SK-N-SH treated with all-trans-retinoic acid at 6 μM for 48 hours (cell line): Measurements from ENCODE around the gene KRT84.

ENCODE experiments used
- ATAC-seq: fragments of 200-7000 bp; cut with Tn5 transposase; 3 replicates; pipeline ENCODE4 v1.9.1; 2020; ENCODE audit warnings: mild to moderate bottlenecking, moderate library complexity
- ARNTL ChIP-seq: fragments of 450-650 bp; formaldehyde crosslinking; IDR thresholded peaks from 2 replicates; pipeline ENCODE4 v1.5.0; 2020; ENCODE audit warnings: low read depth, mild to moderate bottlenecking, moderate library complexity, borderline replicate concordance
- BACH2 ChIP-seq: fragments of 250-450 bp; sonication (Bioruptor Pico); IDR thresholded peaks from 2 replicates; pipeline ENCODE4 v1.9.0; 2021; ENCODE audit warnings: mild to moderate bottlenecking, borderline replicate concordance
- CREB5 ChIP-seq: fragments of 250-450 bp; sonication (Bioruptor Pico); IDR thresholded peaks from 2 replicates; pipeline ENCODE4 v1.5.1; 2020; ENCODE audit warnings: low read depth, mild to moderate bottlenecking, moderate library complexity
- CSRNP3 ChIP-seq: fragments of 250-450 bp; sonication (Bioruptor Pico); IDR thresholded peaks from 2 replicates; pipeline ENCODE4 v1.5.1; 2021; ENCODE audit warnings: mild to moderate bottlenecking, moderate library complexity
- GLIS3 ChIP-seq: fragments of 250-450 bp; sonication (Bioruptor Pico); IDR thresholded peaks from 2 replicates; pipeline ENCODE4 v1.5.0; 2020; ENCODE audit warnings: mild to moderate bottlenecking, moderate library complexity
- ISL1 ChIP-seq: fragments of 250-450 bp; sonication (Bioruptor Pico); IDR thresholded peaks from 2 replicates; pipeline ENCODE4 v2.1.2; 2022; ENCODE audit warnings: mild to moderate bottlenecking, moderate library complexity
- PATZ1 ChIP-seq: fragments of 250-450 bp; sonication (Bioruptor Pico); IDR thresholded peaks from 2 replicates; pipeline ENCODE4 v1.8.0; 2020; ENCODE audit warnings: mild to moderate bottlenecking, moderate library complexity, borderline replicate concordance
- POU6F1 ChIP-seq: fragments of 250-450 bp; sonication (Bioruptor Pico); IDR thresholded peaks from 2 replicates; pipeline ENCODE4 v1.8.0; 2021; ENCODE audit warnings: low read depth, mild to moderate bottlenecking, moderate library complexity, borderline replicate concordance
- PPARA ChIP-seq: fragments of 250-450 bp; sonication (Bioruptor Pico); IDR thresholded peaks from 2 replicates; pipeline ENCODE4 v1.5.0; 2020; ENCODE audit warnings: mild to moderate bottlenecking, borderline replicate concordance
- RARB ChIP-seq: fragments of 250-450 bp; sonication (Bioruptor Pico); IDR thresholded peaks from 2 replicates; pipeline ENCODE4 v1.8.0; 2021; ENCODE audit warnings: mild to moderate bottlenecking, moderate library complexity
- SNAI2 ChIP-seq: fragments of 250-450 bp; sonication (Bioruptor Pico); IDR thresholded peaks from 2 replicates; pipeline ENCODE4 v1.5.0; 2020; ENCODE audit warnings: mild to moderate bottlenecking, moderate library complexity
- TCF4 ChIP-seq: fragments of 250-450 bp; sonication (Bioruptor Pico); IDR thresholded peaks from 2 replicates; pipeline ENCODE4 v1.8.0; 2021; ENCODE audit warnings: mild to moderate bottlenecking, moderate library complexity, borderline replicate concordance
- TOX ChIP-seq: fragments of 250-450 bp; sonication (Bioruptor Pico); IDR thresholded peaks from 2 replicates; pipeline ENCODE4 v1.8.0; 2021; ENCODE audit warnings: mild to moderate bottlenecking, moderate library complexity, borderline replicate concordance
- ZFP3 ChIP-seq: fragments of 250-450 bp; sonication (Bioruptor Pico); IDR thresholded peaks from 2 replicates; pipeline ENCODE4 v1.5.0; 2020; ENCODE audit warnings: mild to moderate bottlenecking, moderate library complexity
- ZFP30 ChIP-seq: fragments of 450-650 bp; formaldehyde crosslinking; IDR thresholded peaks from 2 replicates; pipeline ENCODE4 v1.5.0; 2022; ENCODE audit warnings: mild to moderate bottlenecking, moderate library complexity
- ZNF565 ChIP-seq: fragments of 450-650 bp; formaldehyde crosslinking; conservative IDR thresholded peaks from 2 replicates; pipeline ENCODE4 v1.5.0; 2020; ENCODE audit warnings: low read depth, mild to moderate bottlenecking, moderate library complexity
- ZNF70 ChIP-seq: fragments of 450-650 bp; formaldehyde crosslinking; IDR thresholded peaks from 2 replicates; pipeline ENCODE4 v1.5.0; 2020; ENCODE audit warnings: mild to moderate bottlenecking, moderate library complexity
- ZNF8 ChIP-seq: fragments of 450-650 bp; formaldehyde crosslinking; IDR thresholded peaks from 2 replicates; pipeline ENCODE4 v1.5.0; 2020; ENCODE audit warnings: mild to moderate bottlenecking, moderate library complexity

Gene KRT84

GRCh38 chr12:52378091-52378490, 7.4 kb downstream of the KRT84 start:
- no peak for TF ChIP-seq POU6F1
- TF ChIP-seq CREB5 (CRISPR knock-in tag) = no peak
- TF ChIP-seq PPARA (CRISPR knock-in tag) = no peak
- no peak for TF ChIP-seq TCF4 (CRISPR knock-in tag)
- TF ChIP-seq ZFP30 (CRISPR knock-in tag) = no peak
- no peak for TF ChIP-seq ZNF565 (CRISPR knock-in tag)
- no peak for TF ChIP-seq CSRNP3 (CRISPR knock-in tag)
- TF ChIP-seq ISL1 (CRISPR knock-in tag) = no peak
- TF ChIP-seq GLIS3 = no peak
- no peak for ATAC-seq

GRCh38 chr12:52377266-52377665, 8.2 kb downstream of the KRT84 start:
- no peak for TF ChIP-seq ARNTL (CRISPR knock-in tag)
- TF ChIP-seq TCF4 (CRISPR knock-in tag) = no peak
- no peak for TF ChIP-seq PPARA (CRISPR knock-in tag)
- no peak for ATAC-seq

GRCh38 chr12:52372216-52373154, 13.0 kb downstream of the KRT84 start:
- peak; percentile 96 for ATAC-seq
- no peak for TF ChIP-seq RARB (CRISPR knock-in tag)
- no peak for TF ChIP-seq PATZ1
- TF ChIP-seq CREB5 (CRISPR knock-in tag) = no peak
- no peak for TF ChIP-seq TOX (CRISPR knock-in tag)
- no peak for TF ChIP-seq ISL1 (CRISPR knock-in tag)
- no peak for TF ChIP-seq BACH2 (CRISPR knock-in tag)

DNA sequence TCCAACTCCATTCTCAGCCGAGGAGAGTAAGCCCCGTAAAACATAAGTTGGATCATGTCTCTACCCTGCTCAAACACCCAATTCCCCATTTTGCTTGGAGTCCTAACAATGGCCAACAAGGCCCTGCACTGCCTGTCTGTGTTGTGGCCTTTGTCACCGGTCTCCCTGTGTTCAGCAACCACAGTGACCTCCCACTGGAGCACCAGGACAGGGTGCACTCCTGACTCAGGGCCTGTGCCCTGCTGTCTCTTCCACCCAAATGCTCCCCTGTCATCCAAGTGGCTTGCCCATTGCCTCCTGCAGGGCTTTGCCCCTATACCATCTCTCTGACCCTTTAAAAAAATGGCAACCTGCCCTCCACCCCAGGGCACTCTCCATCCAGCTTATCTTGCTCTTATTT, 13.7 kb downstream of the KRT84 start:
- ATAC-seq = no peak
- TF ChIP-seq RARB (CRISPR knock-in tag) (no peak), ISL1 (CRISPR knock-in tag) (no peak), ZNF8 (CRISPR knock-in tag) (no peak), ZNF70 (CRISPR knock-in tag) (no peak), ZFP3 (CRISPR knock-in tag) (no peak), ZFP30 (CRISPR knock-in tag) (no peak), SNAI2 (CRISPR knock-in tag) (no peak)
